Measurements from ENCODE around the gene SMCHD1. TPM values are rescaled to one million over a fixed set of nuclear protein-coding genes. Genes with fewer than 3 reads are reported as not detected.

SMCHD1 gene
- total RNA-seq, 1 donor from 2014 or later = 28.3 TPM

GRCh38 chr18:2635586-2635985 lies 19.9 kb upstream of the SMCHD1 start:
- DNase-seq (ENCODE audit: low spot score) = no peak
- H3K27me3 Mint-ChIP-seq (ENCODE audit: unreplicated experiment) = peaks cover 3% of the 10 kb centered on the region
- no peak overlapping the region for H3K27ac Mint-ChIP-seq (ENCODE audit: unreplicated experiment)
- no peak for TF ChIP-seq CTCF (IDR thresholded peaks at IDR 0.05; ENCODE audit: unreplicated experiment)
- H3K9me3 Mint-ChIP-seq (ENCODE audit: unreplicated experiment) = no peaks in the 10 kb centered on the region
- H3K36me3 Mint-ChIP-seq (ENCODE audit: low read depth, unreplicated experiment) = peaks cover 4% of the 10 kb centered on the region
- H3K4me1 Mint-ChIP-seq (ENCODE audit: unreplicated experiment) = peaks cover 8% of the 10 kb centered on the region
- H3K4me3 Mint-ChIP-seq (ENCODE audit: unreplicated experiment) = no peak overlapping the region

GRCh38 chr18:2636126-2636631 lies 19.3 kb upstream of the SMCHD1 start:
- no peak overlapping the region for H3K4me3 Mint-ChIP-seq (ENCODE audit: unreplicated experiment)
- peaks cover 4% of the 10 kb centered on the region for H3K36me3 Mint-ChIP-seq (ENCODE audit: low read depth, unreplicated experiment)
- H3K4me1 Mint-ChIP-seq (ENCODE audit: unreplicated experiment) = peaks cover 8% of the 10 kb centered on the region
- H3K9me3 Mint-ChIP-seq (ENCODE audit: unreplicated experiment) = no peaks in the 10 kb centered on the region
- H3K27ac Mint-ChIP-seq (ENCODE audit: unreplicated experiment) = peak overlapping the region; percentile 78
- no peak for DNase-seq (ENCODE audit: low spot score)
- H3K27me3 Mint-ChIP-seq (ENCODE audit: unreplicated experiment) = peaks cover 3% of the 10 kb centered on the region
- no peak for TF ChIP-seq CTCF (IDR thresholded peaks at IDR 0.05; ENCODE audit: unreplicated experiment)

GRCh38 chr18:2641638-2642037 lies 13.9 kb upstream of the SMCHD1 start:
- Mint-ChIP-seq H3K36me3 (ENCODE audit: low read depth, unreplicated experiment) (no peaks in the 10 kb centered on the region), H3K4me3 (ENCODE audit: unreplicated experiment) (no peak overlapping the region), H3K9me3 (ENCODE audit: unreplicated experiment) (no peaks in the 10 kb centered on the region), H3K4me1 (ENCODE audit: unreplicated experiment) (peaks cover 3% of the 10 kb centered on the region), H3K27ac (ENCODE audit: unreplicated experiment) (no peak overlapping the region), H3K27me3 (ENCODE audit: unreplicated experiment) (no peaks in the 10 kb centered on the region)
- no peak for TF ChIP-seq CTCF (IDR thresholded peaks at IDR 0.05; ENCODE audit: unreplicated experiment)
- DNase-seq (ENCODE audit: low spot score) = no peak

DNA sequence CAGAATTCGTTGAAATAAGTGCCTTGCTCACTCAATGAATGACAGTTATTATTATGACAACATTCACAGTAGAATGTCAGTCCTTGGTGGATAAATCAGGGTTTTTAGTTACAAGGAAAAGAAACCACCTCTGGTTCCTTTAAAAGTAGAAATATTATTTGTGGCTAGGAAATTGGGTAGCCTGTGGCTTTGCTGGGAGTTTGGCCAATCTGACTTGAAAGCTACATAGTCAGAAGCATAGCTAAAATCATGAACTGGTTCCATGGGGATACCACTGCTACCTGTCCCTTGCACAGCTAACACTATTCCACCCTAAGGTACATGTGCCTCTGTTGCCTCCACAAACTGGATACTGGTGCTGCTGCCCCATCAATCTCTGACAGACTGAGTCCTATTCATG lies 12.8 kb upstream of the SMCHD1 start:
- H3K4me3 Mint-ChIP-seq (ENCODE audit: unreplicated experiment) = no peak overlapping the region
- H3K36me3 Mint-ChIP-seq (ENCODE audit: low read depth, unreplicated experiment) = no peaks in the 10 kb centered on the region
- H3K9me3 Mint-ChIP-seq (ENCODE audit: unreplicated experiment) = no peaks in the 10 kb centered on the region
- no peak for DNase-seq (ENCODE audit: low spot score)
- H3K27ac Mint-ChIP-seq (ENCODE audit: unreplicated experiment) = no peak overlapping the region
- no peak for TF ChIP-seq CTCF (IDR thresholded peaks at IDR 0.05; ENCODE audit: unreplicated experiment)
- H3K4me1 Mint-ChIP-seq (ENCODE audit: unreplicated experiment) = no peaks in the 10 kb centered on the region
- H3K27me3 Mint-ChIP-seq (ENCODE audit: unreplicated experiment) = no peaks in the 10 kb centered on the region

- Mint-ChIP-seq H3K4me3 (ENCODE audit: unreplicated experiment) (no peak overlapping the region), H3K9me3 (ENCODE audit: unreplicated experiment) (no peaks in the 10 kb centered on the region), H3K27ac (ENCODE audit: unreplicated experiment) (no peak overlapping the region), H3K4me1 (ENCODE audit: unreplicated experiment) (no peaks in the 10 kb centered on the region), H3K36me3 (ENCODE audit: low read depth, unreplicated experiment) (no peaks in the 10 kb centered on the region), H3K27me3 (ENCODE audit: unreplicated experiment) (no peaks in the 10 kb centered on the region)
- no peak for DNase-seq (ENCODE audit: low spot score)
- TF ChIP-seq CTCF (IDR thresholded peaks at IDR 0.05; ENCODE audit: unreplicated experiment) = no peak
Observed at GRCh38 chr18:2644535-2644934, 11.0 kb upstream of the SMCHD1 start.

All from endothelial cell (in vitro differentiated cells).